DND-41 (cell line): ENCODE data around the gene PPP4R3A.

Experiments
- EZH2 ChIP-seq: IDR thresholded peaks from 3 replicates; pipeline ENCODE4 v1.6.1; 2012; ENCODE audit warnings: borderline replicate concordance, low read depth, mild to moderate bottlenecking, moderate library complexity, low read length, inconsistent platforms; ENCODE audit not compliant: severe bottlenecking
- TF ChIP-seq, protein P1 (sequence below): IDR thresholded peaks from 2 replicates; pipeline ENCODE4 v1.5.1; 2012; ENCODE audit warnings: borderline replicate concordance, low read length, moderate library complexity, mild to moderate bottlenecking; ENCODE audit not compliant: poor library complexity, severe bottlenecking; ENCODE audit errors: extremely low read depth

DNA sequence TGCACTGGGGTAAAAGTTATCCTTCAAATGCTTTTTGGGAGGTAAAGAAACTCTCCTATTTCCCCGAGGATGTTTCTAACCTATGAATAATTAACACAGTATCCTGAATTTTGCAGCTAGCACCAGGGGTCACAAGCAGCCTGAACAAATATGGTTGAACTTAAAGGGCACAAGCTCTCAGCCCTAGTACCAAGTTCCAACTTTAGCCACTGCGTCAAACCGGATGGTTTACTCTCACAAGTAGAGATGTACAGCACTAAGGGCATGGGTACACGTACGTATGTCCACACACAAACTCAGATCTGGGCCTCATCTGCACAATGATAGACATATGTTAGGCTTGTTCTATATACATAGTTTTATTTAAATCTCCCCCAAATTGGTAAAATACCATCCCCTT, 97.2 kb downstream of the PPP4R3A start:
- TF ChIP-seq, protein P1, sequence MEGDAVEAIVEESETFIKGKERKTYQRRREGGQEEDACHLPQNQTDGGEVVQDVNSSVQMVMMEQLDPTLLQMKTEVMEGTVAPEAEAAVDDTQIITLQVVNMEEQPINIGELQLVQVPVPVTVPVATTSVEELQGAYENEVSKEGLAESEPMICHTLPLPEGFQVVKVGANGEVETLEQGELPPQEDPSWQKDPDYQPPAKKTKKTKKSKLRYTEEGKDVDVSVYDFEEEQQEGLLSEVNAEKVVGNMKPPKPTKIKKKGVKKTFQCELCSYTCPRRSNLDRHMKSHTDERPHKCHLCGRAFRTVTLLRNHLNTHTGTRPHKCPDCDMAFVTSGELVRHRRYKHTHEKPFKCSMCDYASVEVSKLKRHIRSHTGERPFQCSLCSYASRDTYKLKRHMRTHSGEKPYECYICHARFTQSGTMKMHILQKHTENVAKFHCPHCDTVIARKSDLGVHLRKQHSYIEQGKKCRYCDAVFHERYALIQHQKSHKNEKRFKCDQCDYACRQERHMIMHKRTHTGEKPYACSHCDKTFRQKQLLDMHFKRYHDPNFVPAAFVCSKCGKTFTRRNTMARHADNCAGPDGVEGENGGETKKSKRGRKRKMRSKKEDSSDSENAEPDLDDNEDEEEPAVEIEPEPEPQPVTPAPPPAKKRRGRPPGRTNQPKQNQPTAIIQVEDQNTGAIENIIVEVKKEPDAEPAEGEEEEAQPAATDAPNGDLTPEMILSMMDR: no peak
- no peak for TF ChIP-seq EZH2
